ENCODE measurements around the gene SH3BP4.

GRCh38 chr2:234987754-234988153 is 35.9 kb downstream of the SH3BP4 start:
- TF ChIP-seq CTCF (conservative IDR thresholded peaks at IDR 0.05; ENCODE audit: low read length) (no peak), EZH2phosphoT487 (IDR thresholded peaks at IDR 0.05; ENCODE audit: borderline replicate concordance, low read depth, low read length) (no peak)
